KMS-11 (cell line): ENCODE measurements around the gene VWA2.

Experiments used
- H2AFZ ChIP-seq: fragments of 200-600 bp; sonication (generic); 2 replicates; pipeline ENCODE4 v1.6.1; 2016; ENCODE audit warnings: antibody characterized with exemption, mixed run types, low read depth
- H3K27ac ChIP-seq: fragments of 200-600 bp; sonication (generic); 2 replicates; pipeline ENCODE4 v1.6.1; 2016; ENCODE audit warnings: mild to moderate bottlenecking, mixed run types
- H3K27me3 ChIP-seq: fragments of 200-600 bp; sonication (generic); 2 replicates; pipeline ENCODE4 v1.6.1; 2017; ENCODE audit warnings: mild to moderate bottlenecking, low read depth, mixed run types, moderate library complexity; ENCODE audit not compliant: insufficient read depth
- H3K36me3 ChIP-seq: fragments of 200-600 bp; sonication (generic); 2 replicates; pipeline ENCODE4 v1.6.1; 2017; ENCODE audit warnings: mild to moderate bottlenecking, mixed run types; ENCODE audit not compliant: insufficient read depth
- H3K4me1 ChIP-seq: fragments of 200-600 bp; sonication (generic); 2 replicates; pipeline ENCODE4 v1.6.1; 2016; ENCODE audit warnings: mild to moderate bottlenecking, low read depth, mixed run types; ENCODE audit not compliant: poor library complexity, severe bottlenecking
- H3K4me2 ChIP-seq: fragments of 200-600 bp; sonication (generic); 2 replicates; pipeline ENCODE4 v1.7.0; 2016; ENCODE audit warnings: mild to moderate bottlenecking, mixed run types
- H3K4me3 ChIP-seq: fragments of 200-600 bp; sonication (generic); IDR thresholded peaks from 2 replicates; pipeline ENCODE4 v1.6.1; 2017; ENCODE audit warnings: low read depth, low read length, mixed read lengths; ENCODE audit not compliant: insufficient read depth
- H3K79me2 ChIP-seq: fragments of 200-600 bp; sonication (generic); 2 replicates; pipeline ENCODE4 v1.6.1; 2016; ENCODE audit warnings: low read depth, mixed run types; ENCODE audit not compliant: insufficient read depth
- H3K9ac ChIP-seq: fragments of 200-600 bp; sonication (generic); 2 replicates; pipeline ENCODE4 v1.6.1; 2016; ENCODE audit warnings: mild to moderate bottlenecking, mixed run types
- H4K20me1 ChIP-seq: fragments of 200-600 bp; sonication (generic); 2 replicates; pipeline ENCODE4 v1.6.1; 2016; ENCODE audit warnings: mild to moderate bottlenecking, mixed run types; ENCODE audit not compliant: insufficient read depth
- TF ChIP-seq, protein P1 (sequence below): fragments of 200-600 bp; sonication (generic); conservative IDR thresholded peaks from 2 replicates; pipeline ENCODE4 v1.6.1; 2017; ENCODE audit warnings: low read depth, mild to moderate bottlenecking, antibody characterized with exemption, low read length, moderate library complexity, mixed read lengths

Gene VWA2

DNA sequence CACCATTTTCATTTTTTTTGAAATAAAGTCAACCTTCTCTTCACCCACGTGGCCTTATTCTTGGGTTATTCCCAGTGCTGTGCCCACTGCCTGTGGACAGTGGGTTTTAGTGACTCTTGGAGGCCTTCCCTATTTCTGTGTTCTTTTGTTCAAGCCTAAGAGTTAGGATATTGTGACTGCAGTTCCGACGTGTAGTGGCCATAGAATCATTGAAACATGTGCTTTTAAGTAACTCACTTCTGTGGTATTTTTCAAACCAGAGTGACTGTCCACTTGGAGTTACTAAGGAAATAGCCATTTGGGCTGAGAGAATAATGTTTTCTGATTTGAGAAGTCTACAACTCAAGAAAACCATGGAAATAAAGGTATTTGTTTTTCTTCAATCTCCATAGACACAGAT lies 36.2 kb upstream of the VWA2 start:
- TF ChIP-seq, protein P1, sequence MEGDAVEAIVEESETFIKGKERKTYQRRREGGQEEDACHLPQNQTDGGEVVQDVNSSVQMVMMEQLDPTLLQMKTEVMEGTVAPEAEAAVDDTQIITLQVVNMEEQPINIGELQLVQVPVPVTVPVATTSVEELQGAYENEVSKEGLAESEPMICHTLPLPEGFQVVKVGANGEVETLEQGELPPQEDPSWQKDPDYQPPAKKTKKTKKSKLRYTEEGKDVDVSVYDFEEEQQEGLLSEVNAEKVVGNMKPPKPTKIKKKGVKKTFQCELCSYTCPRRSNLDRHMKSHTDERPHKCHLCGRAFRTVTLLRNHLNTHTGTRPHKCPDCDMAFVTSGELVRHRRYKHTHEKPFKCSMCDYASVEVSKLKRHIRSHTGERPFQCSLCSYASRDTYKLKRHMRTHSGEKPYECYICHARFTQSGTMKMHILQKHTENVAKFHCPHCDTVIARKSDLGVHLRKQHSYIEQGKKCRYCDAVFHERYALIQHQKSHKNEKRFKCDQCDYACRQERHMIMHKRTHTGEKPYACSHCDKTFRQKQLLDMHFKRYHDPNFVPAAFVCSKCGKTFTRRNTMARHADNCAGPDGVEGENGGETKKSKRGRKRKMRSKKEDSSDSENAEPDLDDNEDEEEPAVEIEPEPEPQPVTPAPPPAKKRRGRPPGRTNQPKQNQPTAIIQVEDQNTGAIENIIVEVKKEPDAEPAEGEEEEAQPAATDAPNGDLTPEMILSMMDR: no peak
- Histone ChIP-seq H3K4me3 (no peak overlapping the region), H4K20me1 (no peaks in the 10 kb centered on the region), H2AFZ (no peak overlapping the region), H3K36me3 (no peaks in the 10 kb centered on the region), H3K9ac (no peak overlapping the region), H3K79me2 (no peaks in the 10 kb centered on the region), H3K4me1 (no peaks in the 10 kb centered on the region), H3K4me2 (no peak overlapping the region), H3K27ac (no peak overlapping the region), H3K27me3 (no peaks in the 10 kb centered on the region)

DNA sequence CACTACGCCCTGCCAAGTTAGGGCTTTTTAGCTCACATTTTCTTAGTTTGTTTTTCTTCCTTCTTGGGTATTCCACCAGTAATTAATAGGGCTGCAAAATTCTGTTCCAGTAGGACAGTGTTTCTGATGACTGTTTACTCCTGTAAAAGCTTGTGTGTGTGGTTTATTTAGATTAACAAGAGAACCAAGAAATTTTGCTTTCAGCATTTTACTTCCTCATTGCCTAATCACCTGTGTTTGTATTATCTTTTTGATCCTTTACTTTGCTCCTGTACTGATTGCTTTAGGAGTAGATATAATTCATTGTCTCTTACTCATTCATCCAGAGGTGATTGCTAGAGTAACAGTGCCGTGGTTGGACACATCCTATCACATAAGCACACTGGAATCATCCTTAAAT lies 32.2 kb upstream of the VWA2 start:
- no peaks in the 10 kb centered on the region for H3K79me2 ChIP-seq
- H3K9ac ChIP-seq: no peak overlapping the region
- TF ChIP-seq, protein P1: no peak
- H3K27me3 ChIP-seq: no peaks in the 10 kb centered on the region
- no peak overlapping the region for H3K4me2 ChIP-seq
- no peaks in the 10 kb centered on the region for H4K20me1 ChIP-seq
- no peak overlapping the region for H2AFZ ChIP-seq
- H3K36me3 ChIP-seq: no peaks in the 10 kb centered on the region
- H3K4me3 ChIP-seq: no peak overlapping the region
- no peaks in the 10 kb centered on the region for H3K4me1 ChIP-seq
- H3K27ac ChIP-seq: no peak overlapping the region

DNA sequence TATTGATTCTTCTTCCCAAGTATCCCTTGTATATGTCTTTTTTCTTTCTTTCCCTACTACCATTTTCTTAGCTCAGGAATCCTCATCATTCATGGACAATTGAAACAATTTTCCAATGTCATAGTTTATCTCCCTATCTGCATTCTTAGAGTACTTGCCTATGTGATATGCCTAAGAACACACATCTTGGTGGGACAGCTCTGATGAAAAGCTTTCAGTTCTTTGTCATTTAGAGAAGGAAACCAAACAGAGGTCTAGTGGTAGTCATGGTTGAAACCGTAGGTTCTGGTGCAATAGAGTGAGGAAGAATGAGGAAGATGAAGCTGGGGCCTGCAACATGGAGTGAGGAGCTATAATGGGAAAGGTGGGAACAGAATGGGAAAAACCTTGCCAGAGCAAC lies 31.7 kb upstream of the VWA2 start:
- Histone ChIP-seq H3K9ac (no peak overlapping the region), H3K4me1 (no peaks in the 10 kb centered on the region), H2AFZ (no peak overlapping the region), H3K4me2 (no peak overlapping the region), H3K27ac (no peak overlapping the region), H4K20me1 (no peaks in the 10 kb centered on the region), H3K36me3 (no peaks in the 10 kb centered on the region), H3K27me3 (no peaks in the 10 kb centered on the region), H3K79me2 (no peaks in the 10 kb centered on the region), H3K4me3 (no peak overlapping the region)
- TF ChIP-seq, protein P1: no peak

DNA sequence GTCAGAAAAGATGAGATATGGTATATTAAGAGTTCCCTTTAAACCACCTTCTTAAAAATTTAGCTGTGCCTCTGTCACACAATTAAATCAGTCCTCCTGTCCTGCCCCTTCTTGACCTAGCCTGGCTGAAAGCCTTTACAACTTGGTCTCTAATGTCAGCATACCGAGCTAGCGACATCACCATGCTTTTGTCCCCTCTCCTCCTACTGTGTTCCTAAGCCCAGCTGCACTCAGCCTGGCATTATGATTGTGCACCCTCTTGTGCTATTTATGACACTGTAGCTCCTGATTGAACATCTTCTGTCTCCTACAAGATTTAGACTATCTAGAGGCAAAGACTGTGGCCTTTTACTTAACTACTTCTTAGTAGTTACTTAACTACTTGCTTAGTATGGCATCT lies 30.7 kb upstream of the VWA2 start:
- Histone ChIP-seq H3K79me2 (no peaks in the 10 kb centered on the region), H3K36me3 (no peaks in the 10 kb centered on the region), H3K4me1 (no peaks in the 10 kb centered on the region), H3K27me3 (no peaks in the 10 kb centered on the region), H3K9ac (no peak overlapping the region), H4K20me1 (no peaks in the 10 kb centered on the region), H3K4me2 (no peak overlapping the region), H3K27ac (no peak overlapping the region), H2AFZ (no peak overlapping the region), H3K4me3 (no peak overlapping the region)
- TF ChIP-seq, protein P1: no peak

DNA sequence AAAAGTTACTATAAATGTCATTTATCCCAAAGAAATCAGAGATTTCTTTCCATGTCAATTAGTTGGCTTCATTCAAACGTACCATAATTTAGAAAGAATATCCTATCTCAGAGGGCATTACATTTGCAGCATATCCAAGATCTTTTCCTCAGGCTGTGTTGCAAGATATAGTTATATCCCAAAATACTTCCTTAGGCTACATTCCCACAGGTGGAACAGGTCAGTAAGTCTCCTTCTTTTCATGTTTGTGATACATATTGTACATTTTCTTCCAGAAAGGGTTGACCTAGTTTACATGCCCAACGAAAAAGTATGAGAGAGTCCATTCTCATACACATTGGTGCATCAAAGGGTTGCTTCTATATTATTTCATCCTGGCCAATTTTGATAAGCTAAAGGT lies 26.9 kb upstream of the VWA2 start:
- Histone ChIP-seq H3K27ac (no peak overlapping the region), H3K4me3 (no peak overlapping the region), H3K4me1 (no peaks in the 10 kb centered on the region), H3K36me3 (no peaks in the 10 kb centered on the region), H2AFZ (no peak overlapping the region), H4K20me1 (no peaks in the 10 kb centered on the region), H3K4me2 (no peak overlapping the region), H3K27me3 (no peaks in the 10 kb centered on the region), H3K9ac (no peak overlapping the region), H3K79me2 (no peaks in the 10 kb centered on the region)
- TF ChIP-seq, protein P1: no peak
